Neural progenitor cell (in vitro differentiated cells): ENCODE results near the gene PSMB2.

Experiments used
- CTCF ChIP-seq: fragments of 200-600 bp; sonication (generic); IDR thresholded peaks from 2 replicates; pipeline ENCODE4 v1.5.1; 2017; ENCODE audit warnings: antibody characterized with exemption, mild to moderate bottlenecking
- EZH2 ChIP-seq: fragments of 200-600 bp; sonication (generic); IDR thresholded peaks from 2 replicates; pipeline ENCODE4 v1.6.1; 2017; ENCODE audit warnings: antibody characterized with exemption, mild to moderate bottlenecking, moderate library complexity

GRCh38 chr1:35603468-35603867 is 37.9 kb downstream of the PSMB2 start:
- TF ChIP-seq EZH2 (no peak), CTCF (no peak)
